MCF 10A (cell line): ENCODE measurements around the gene PHF21A. TPM values are rescaled to one million over a fixed set of nuclear protein-coding genes. Genes with fewer than 3 reads are reported as not detected.

Experiments
- BruUV-seq: library from RNA; stranded (reverse); fragments of 400-500 nt; replicated peaks from 2 replicates; lab custom pipeline; 2021; lab: Mats Ljungman, UMichigan
- CTCF ChIA-PET: fragments of 300-600 bp; sonication (Branson Sonifier 250); formaldehyde crosslinking; extraction: SDS; loops from one replicate; lab custom pipeline; 2021; ENCODE audit warnings: antibody characterized with exemption, inconsistent platforms; lab: Yijun Ruan, JAX
- POLR2A ChIA-PET: fragments of 300-600, 350-650 bp; sonication (Branson Sonifier 250); formaldehyde crosslinking; extraction: SDS; loops from one replicate; lab custom pipeline; 2020; ENCODE audit warnings: antibody characterized with exemption, inconsistent platforms; lab: Yijun Ruan, JAX
- DNase-seq: peaks from one replicate; pipeline ENCODE4 v3.0.0-alpha.2; 2018; ENCODE audit not compliant: unreplicated experiment
- H3K27ac Mint-ChIP-seq: one replicate; pipeline ENCODE4 v1.8.0; 2022; ENCODE audit warnings: mild to moderate bottlenecking, low read depth, mixed read lengths; ENCODE audit not compliant: unreplicated experiment
- H3K27me3 Mint-ChIP-seq: one replicate; pipeline ENCODE4 v1.8.0; 2022; ENCODE audit warnings: mixed read lengths; ENCODE audit not compliant: insufficient read depth, unreplicated experiment
- H3K36me3 Mint-ChIP-seq: one replicate; pipeline ENCODE4 v1.8.0; 2022; ENCODE audit warnings: mild to moderate bottlenecking, moderate library complexity, mixed read lengths; ENCODE audit not compliant: insufficient read depth, unreplicated experiment
- H3K4me1 Mint-ChIP-seq: one replicate; pipeline ENCODE4 v1.8.0; 2022; ENCODE audit warnings: mixed read lengths; ENCODE audit not compliant: insufficient read depth, unreplicated experiment
- H3K4me3 Mint-ChIP-seq: one replicate; pipeline ENCODE4 v1.8.0; 2022; ENCODE audit warnings: mild to moderate bottlenecking, moderate library complexity, mixed read lengths; ENCODE audit not compliant: unreplicated experiment
- H3K9me3 Mint-ChIP-seq: one replicate; pipeline ENCODE4 v1.8.0; 2022; ENCODE audit warnings: mixed read lengths; ENCODE audit not compliant: unreplicated experiment
- CTCF ChIP-seq: fragments of 200-600 bp; IDR thresholded peaks from one replicate; pipeline ENCODE4 v1.8.0; 2022; ENCODE audit warnings: antibody characterized with exemption, mild to moderate bottlenecking; ENCODE audit not compliant: unreplicated experiment
- intact Hi-C: fragments of 100-400 bp; cut with micrococcal nuclease; formaldehyde crosslinking; loops from 2 replicates; pipeline ENCODE4 v1.14.1; 2022
- total RNA-seq: library from RNA; stranded (reverse); gene quantifications from 2 replicates; pipeline ENCODE4 v1.2.3, GENCODE V29; 2022

PHF21A gene
- total RNA-seq, 1 experiment from 2014 or later: 37.6 TPM

- no peak overlapping the region for H3K4me3 Mint-ChIP-seq
- intact Hi-C loops: no loop called here
- CTCF ChIA-PET: no interaction called here
- no TSS peak for BruUV-seq
- H3K4me1 Mint-ChIP-seq: no peaks in the 10 kb centered on the region
- DNase-seq: no peak
- no peaks in the 10 kb centered on the region for H3K27me3 Mint-ChIP-seq
- peaks cover 58% of the 10 kb centered on the region for H3K36me3 Mint-ChIP-seq
- no peak overlapping the region for H3K27ac Mint-ChIP-seq
- POLR2A ChIA-PET: no interaction called here
- TF ChIP-seq CTCF: no peak
- H3K9me3 Mint-ChIP-seq: no peaks in the 10 kb centered on the region
These were observed 147.7 kb downstream of the PHF21A start for GRCh38 chr11:45973601-45974000.

DNA sequence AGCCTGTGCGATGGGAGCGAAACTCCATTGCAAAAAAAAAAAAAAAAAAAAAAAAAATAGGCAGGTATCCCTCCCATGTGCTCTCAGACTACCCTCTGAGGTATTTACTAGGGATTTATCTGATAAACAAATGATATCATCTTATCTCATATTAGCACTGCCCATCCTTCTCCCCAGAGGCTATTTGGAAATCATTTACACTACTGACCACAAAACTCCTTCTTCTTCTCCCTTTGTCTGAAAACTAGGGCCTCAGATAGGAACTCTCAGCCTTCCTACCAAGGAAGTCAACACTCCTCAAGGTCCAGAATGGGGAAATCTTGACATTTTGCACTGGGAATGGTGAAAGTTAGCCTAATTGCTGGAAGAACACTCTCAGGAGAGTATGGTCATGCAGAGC, 152.4 kb downstream of the PHF21A start:
- Mint-ChIP-seq H3K4me1 (no peaks in the 10 kb centered on the region), H3K36me3 (peaks cover 41% of the 10 kb centered on the region), H3K4me3 (no peak overlapping the region), H3K27me3 (no peaks in the 10 kb centered on the region), H3K27ac (no peak overlapping the region), H3K9me3 (no peaks in the 10 kb centered on the region)
- BruUV-seq: no TSS peak
- ChIA-PET POLR2A (interaction anchor here (1.2 to 2.1 kb wide), 3 partner anchors 11 to 35 kb away, joined by 4 to 8 read pairs (median 4); no protein-coding TSS in a partner anchor), CTCF (interaction anchor here (0.7 kb wide), 1 partner anchor 35 kb away, joined by 3 read pairs; no protein-coding TSS in a partner anchor)
- no peak for DNase-seq
- intact Hi-C loops: no loop called here
- TF ChIP-seq CTCF: no peak

DNA sequence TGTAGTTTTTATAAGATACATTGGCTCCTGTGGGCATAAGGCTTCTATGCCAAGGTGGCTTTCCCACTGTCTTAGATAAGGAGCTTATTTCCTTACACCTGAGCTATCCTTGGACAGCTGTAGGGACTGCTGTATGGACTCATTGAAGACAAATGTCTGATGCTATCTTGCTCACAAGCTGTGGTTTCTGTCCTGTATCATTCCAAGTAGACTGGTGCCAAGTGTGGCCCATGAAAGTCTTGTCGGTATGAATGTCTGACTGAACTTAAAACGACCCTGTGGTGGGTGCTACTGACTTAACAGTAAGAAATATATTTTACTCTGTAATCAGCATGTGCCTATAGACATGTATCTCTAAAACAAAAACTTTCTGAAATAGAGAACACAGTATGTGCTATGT, 153.7 kb downstream of the PHF21A start:
- no peak overlapping the region for H3K4me3 Mint-ChIP-seq
- H3K27me3 Mint-ChIP-seq: no peaks in the 10 kb centered on the region
- DNase-seq: no peak
- H3K9me3 Mint-ChIP-seq: no peaks in the 10 kb centered on the region
- no peak overlapping the region for H3K27ac Mint-ChIP-seq
- BruUV-seq: no TSS peak
- ChIA-PET CTCF (interaction anchor here (0.6 to 1.6 kb wide), 8 partner anchors 10 to 570 kb away, joined by 3 to 8 read pairs (median 3); no protein-coding TSS in a partner anchor), POLR2A (interaction anchor here (1.5 kb wide), 1 partner anchor 16 kb away, joined by 3 read pairs; no protein-coding TSS in a partner anchor)
- TF ChIP-seq CTCF: no peak
- H3K4me1 Mint-ChIP-seq: no peaks in the 10 kb centered on the region
- intact Hi-C loops: no loop called here
- peaks cover 38% of the 10 kb centered on the region for H3K36me3 Mint-ChIP-seq

DNA sequence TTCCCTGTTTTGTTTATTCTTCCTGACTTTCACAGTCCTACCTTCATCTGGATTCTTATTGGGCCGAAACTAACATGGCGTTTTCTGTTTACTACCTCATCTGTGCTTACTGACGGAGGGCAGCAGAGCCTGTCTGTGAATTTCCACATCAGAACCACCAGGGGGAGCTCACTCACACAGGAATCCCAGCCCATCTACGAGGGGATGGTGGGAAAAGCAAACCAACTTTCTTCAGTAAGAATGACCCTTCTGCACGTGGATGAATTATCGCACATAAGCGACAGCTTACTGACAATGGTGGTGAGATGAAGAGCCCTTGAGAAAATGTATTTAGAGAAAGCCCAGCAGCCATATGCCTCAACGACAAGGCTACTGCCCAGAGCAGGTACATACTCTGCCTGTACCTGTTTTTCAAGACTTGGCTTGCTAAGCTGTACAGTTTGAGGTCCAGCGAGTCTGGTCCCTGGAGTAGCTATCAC, 156.3 kb downstream of the PHF21A start:
- TF ChIP-seq CTCF: peak; percentile 75
- Mint-ChIP-seq H3K36me3 (peaks cover 40% of the 10 kb centered on the region), H3K4me1 (peaks cover 6% of the 10 kb centered on the region), H3K27ac (no peak overlapping the region), H3K27me3 (no peaks in the 10 kb centered on the region), H3K4me3 (no peak overlapping the region), H3K9me3 (no peaks in the 10 kb centered on the region)
- DNase-seq: peak; percentile 73
- no TSS peak for BruUV-seq
- POLR2A ChIA-PET: interaction anchor here (0.5 to 4.5 kb wide), 15 partner anchors 10 to 871 kb away, joined by 3 to 18 read pairs (median 3); partner anchors contain the start of gene PHF21A
- CTCF ChIA-PET: interaction anchor here (0.6 to 3.7 kb wide), 56 partner anchors 9 to 1509 kb away, joined by 3 to 64 read pairs (median 4); no protein-coding TSS in a partner anchor
- intact Hi-C loops: loop anchor here (1.0 to 2.0 kb wide), 4 partner anchors 41 to 343 kb away; no protein-coding TSS in a partner anchor
